Hepatocyte (in vitro differentiated cells): ENCODE measurements around the gene NPB.

Experiments used
- EZH2 ChIP-seq: fragments of 200-600 bp; sonication (generic); IDR thresholded peaks from 2 replicates; pipeline ENCODE4 v1.6.1; 2016; ENCODE audit warnings: antibody characterized with exemption, mild to moderate bottlenecking, borderline replicate concordance
- EZH2phosphoT487 ChIP-seq: fragments of 200-600 bp; sonication (generic); IDR thresholded peaks from one replicate; pipeline ENCODE4 v1.6.1; 2018; ENCODE audit warnings: antibody characterized with exemption, mild to moderate bottlenecking, low read depth, moderate library complexity; ENCODE audit not compliant: unreplicated experiment, severe bottlenecking
- TF ChIP-seq, protein P1 (sequence below): fragments of 200-600 bp; sonication (generic); IDR thresholded peaks from 2 replicates; pipeline ENCODE4 v1.5.1; 2016; ENCODE audit warnings: antibody characterized with exemption, mild to moderate bottlenecking; ENCODE audit not compliant: poor library complexity

DNA sequence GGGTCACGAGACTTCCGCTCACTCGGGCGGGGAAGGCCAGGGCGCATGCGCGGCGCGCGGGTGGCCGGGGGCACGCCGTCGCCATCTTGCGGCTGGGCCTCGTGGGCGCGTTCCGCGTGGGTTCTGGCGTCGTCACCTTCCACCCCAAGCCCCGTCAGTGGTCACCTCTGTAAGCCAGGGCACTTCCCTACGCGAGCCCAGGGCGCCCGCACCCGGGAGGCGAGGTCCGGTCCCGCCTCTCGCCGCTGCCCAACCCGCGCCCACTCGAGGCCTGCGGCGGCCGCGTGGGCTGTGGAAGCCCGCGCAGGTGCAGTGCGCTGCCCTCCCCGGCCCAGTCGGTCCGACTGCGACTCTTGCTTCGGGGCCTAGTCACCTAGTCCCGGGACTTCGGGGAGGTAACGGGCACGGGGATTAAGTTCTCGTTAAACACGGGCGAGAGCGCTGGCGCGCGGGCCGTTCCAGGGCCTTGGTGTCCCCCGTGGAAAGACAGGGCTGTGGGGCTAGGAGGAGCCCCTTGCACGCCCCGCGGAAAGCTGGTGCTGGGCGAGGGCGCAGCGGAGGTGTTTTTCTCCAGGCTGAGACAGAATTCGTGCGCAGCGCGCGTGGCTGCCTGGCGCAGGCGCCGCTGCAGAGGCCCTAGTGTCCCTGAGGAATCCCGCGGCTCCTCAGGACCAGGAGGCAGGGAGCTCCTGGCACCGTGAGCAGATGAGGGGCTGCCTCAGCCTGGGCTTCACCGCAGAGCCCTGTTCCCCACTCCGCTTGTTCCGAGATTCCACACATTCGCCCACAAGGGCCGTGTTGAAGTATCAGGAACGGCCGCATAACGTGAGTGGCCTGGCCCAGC lies 30.4 kb upstream of the NPB start:
- TF ChIP-seq EZH2phosphoT487: no peak
- TF ChIP-seq, protein P1, sequence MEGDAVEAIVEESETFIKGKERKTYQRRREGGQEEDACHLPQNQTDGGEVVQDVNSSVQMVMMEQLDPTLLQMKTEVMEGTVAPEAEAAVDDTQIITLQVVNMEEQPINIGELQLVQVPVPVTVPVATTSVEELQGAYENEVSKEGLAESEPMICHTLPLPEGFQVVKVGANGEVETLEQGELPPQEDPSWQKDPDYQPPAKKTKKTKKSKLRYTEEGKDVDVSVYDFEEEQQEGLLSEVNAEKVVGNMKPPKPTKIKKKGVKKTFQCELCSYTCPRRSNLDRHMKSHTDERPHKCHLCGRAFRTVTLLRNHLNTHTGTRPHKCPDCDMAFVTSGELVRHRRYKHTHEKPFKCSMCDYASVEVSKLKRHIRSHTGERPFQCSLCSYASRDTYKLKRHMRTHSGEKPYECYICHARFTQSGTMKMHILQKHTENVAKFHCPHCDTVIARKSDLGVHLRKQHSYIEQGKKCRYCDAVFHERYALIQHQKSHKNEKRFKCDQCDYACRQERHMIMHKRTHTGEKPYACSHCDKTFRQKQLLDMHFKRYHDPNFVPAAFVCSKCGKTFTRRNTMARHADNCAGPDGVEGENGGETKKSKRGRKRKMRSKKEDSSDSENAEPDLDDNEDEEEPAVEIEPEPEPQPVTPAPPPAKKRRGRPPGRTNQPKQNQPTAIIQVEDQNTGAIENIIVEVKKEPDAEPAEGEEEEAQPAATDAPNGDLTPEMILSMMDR: peak; percentile 33
- no peak for TF ChIP-seq EZH2
